Hepatocyte (in vitro differentiated cells): Measurements from ENCODE around the gene PPIF. TPM values are rescaled to one million over a fixed set of nuclear protein-coding genes. Genes with fewer than 3 reads are reported as not detected.

Experiments used
- DNase-seq: peaks from one replicate; pipeline ENCODE4 v3.0.0-alpha.2; 2016; ENCODE audit warnings: low spot score
- H2AFZ ChIP-seq: fragments of 200-600 bp; sonication (generic); 2 replicates; pipeline ENCODE4 v1.6.0; 2016; ENCODE audit warnings: antibody characterized with exemption, mild to moderate bottlenecking
- H3K27ac ChIP-seq: fragments of 200-600 bp; sonication (generic); 2 replicates; pipeline ENCODE4 v1.5.1; 2016; ENCODE audit warnings: mild to moderate bottlenecking
- H3K27me3 ChIP-seq: fragments of 200-600 bp; sonication (generic); 2 replicates; pipeline ENCODE4 v1.6.1; 2016
- H3K36me3 ChIP-seq: fragments of 200-600 bp; sonication (generic); replicated peaks from 2 replicates; pipeline ENCODE4 v1.5.1; 2016; ENCODE audit warnings: low read depth; ENCODE audit not compliant: insufficient read depth
- H3K4me1 ChIP-seq: fragments of 200-600 bp; sonication (generic); 2 replicates; pipeline ENCODE4 v1.5.1; 2016; ENCODE audit warnings: mild to moderate bottlenecking, moderate library complexity; ENCODE audit not compliant: insufficient read depth
- H3K4me2 ChIP-seq: fragments of 200-600 bp; sonication (generic); 2 replicates; pipeline ENCODE4 v1.6.0; 2016
- H3K4me3 ChIP-seq: fragments of 200-600 bp; sonication (generic); 2 replicates; pipeline ENCODE4 v1.5.1; 2016; ENCODE audit warnings: mild to moderate bottlenecking
- H3K79me2 ChIP-seq: fragments of 200-600 bp; sonication (generic); 2 replicates; pipeline ENCODE4 v1.6.0; 2017; ENCODE audit warnings: mild to moderate bottlenecking
- H3K9me2 ChIP-seq: fragments of 200-600 bp; sonication (generic); replicated peaks from 2 replicates; pipeline ENCODE4 v1.6.0; 2017; ENCODE audit warnings: mild to moderate bottlenecking; ENCODE audit not compliant: insufficient read depth
- H3K9me3 ChIP-seq: fragments of 200-600 bp; sonication (generic); 2 replicates; pipeline ENCODE4 v1.5.1; 2016; ENCODE audit warnings: low read depth, mild to moderate bottlenecking
- H4K20me1 ChIP-seq: fragments of 200-600 bp; sonication (generic); 2 replicates; pipeline ENCODE4 v1.6.0; 2016; ENCODE audit warnings: mild to moderate bottlenecking; ENCODE audit not compliant: insufficient read depth, poor library complexity, severe bottlenecking
- EZH2 ChIP-seq: fragments of 200-600 bp; sonication (generic); IDR thresholded peaks from 2 replicates; pipeline ENCODE4 v1.6.1; 2016; ENCODE audit warnings: antibody characterized with exemption, mild to moderate bottlenecking, borderline replicate concordance
- EZH2phosphoT487 ChIP-seq: fragments of 200-600 bp; sonication (generic); IDR thresholded peaks from one replicate; pipeline ENCODE4 v1.6.1; 2018; ENCODE audit warnings: antibody characterized with exemption, mild to moderate bottlenecking, low read depth, moderate library complexity; ENCODE audit not compliant: unreplicated experiment, severe bottlenecking
- WGBS: methylation state at CpG from one replicate; pipeline ENCODE4 v1.1.6; 2016; ENCODE audit warnings: low lambda C conversion rate; ENCODE audit errors: missing lambda C conversion rate; 5-methylcytosine and 5-hydroxymethylcytosine counted together
- polyA plus RNA-seq: library from polyadenylated mRNA; unstranded; fragments of >200 nt; fragmentation: Nextera tagmentation; extraction: Ambion mirVana; gene quantifications from 2 replicates; pipeline ENCODE4 v1.2.1, GENCODE V29; 2016
- total RNA-seq: library from RNA; depleted of rRNA; stranded (reverse); fragments of >200 nt; gene quantifications from 2 replicates; pipeline ENCODE4 v1.2.3, GENCODE V29; 2014
- TF ChIP-seq, protein P1 (sequence below): fragments of 200-600 bp; sonication (generic); IDR thresholded peaks from 2 replicates; pipeline ENCODE4 v1.5.1; 2016; ENCODE audit warnings: antibody characterized with exemption, mild to moderate bottlenecking; ENCODE audit not compliant: poor library complexity

PPIF gene
- total and polyA plus RNA-seq, 2 experiments from 2014 or later: 70.3 to 79.4 TPM

DNA sequence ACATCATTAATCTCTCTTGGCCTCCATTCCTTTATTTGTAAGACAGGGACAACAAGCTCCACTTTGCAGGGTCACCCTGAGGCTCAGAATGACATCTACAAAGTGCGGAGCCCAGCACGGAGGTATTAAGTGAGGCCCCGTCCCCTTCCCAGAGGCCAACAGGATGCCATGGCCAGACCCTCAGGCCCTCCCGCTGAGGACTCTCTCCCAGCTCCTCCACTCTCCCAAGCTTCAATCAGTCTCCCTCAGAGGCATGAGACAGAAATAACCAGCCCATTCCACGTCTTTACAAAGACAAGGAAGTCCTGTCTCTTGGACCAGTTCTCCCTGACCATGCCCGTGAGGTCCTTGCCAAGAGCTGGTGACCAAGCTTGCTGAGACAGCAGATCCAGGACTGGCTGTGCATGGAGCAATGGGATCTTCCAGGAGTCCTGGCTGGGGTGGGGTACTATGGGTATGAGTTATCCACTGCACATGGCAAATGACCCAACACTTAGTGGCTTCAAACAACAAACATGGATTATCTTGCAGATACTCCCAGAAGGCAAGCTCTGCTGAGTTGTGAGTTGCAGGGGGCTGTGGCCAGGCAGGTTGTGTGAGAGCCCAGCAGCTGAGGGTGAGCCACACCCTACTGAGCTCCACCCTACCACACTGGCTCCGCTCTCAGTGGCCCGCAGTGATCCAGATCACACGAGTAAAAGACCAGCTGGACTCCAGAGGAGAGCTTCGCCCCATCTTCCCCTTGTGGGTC is 4.3 kb upstream of the PPIF start:
- no peaks in the 10 kb centered on the region for H3K9me2 ChIP-seq
- no peak overlapping the region for H2AFZ ChIP-seq
- no peak for DNase-seq
- H3K4me3 ChIP-seq: no peak overlapping the region
- H3K79me2 ChIP-seq: peaks cover 5% of the 10 kb centered on the region
- 89% methylated on average over 10 of the region's 10 CpGs for WGBS
- no peaks in the 10 kb centered on the region for H3K36me3 ChIP-seq
- no peaks in the 10 kb centered on the region for H3K9me3 ChIP-seq
- H3K27me3 ChIP-seq: no peaks in the 10 kb centered on the region
- no peak for TF ChIP-seq EZH2
- TF ChIP-seq EZH2phosphoT487: no peak
- TF ChIP-seq, protein P1, sequence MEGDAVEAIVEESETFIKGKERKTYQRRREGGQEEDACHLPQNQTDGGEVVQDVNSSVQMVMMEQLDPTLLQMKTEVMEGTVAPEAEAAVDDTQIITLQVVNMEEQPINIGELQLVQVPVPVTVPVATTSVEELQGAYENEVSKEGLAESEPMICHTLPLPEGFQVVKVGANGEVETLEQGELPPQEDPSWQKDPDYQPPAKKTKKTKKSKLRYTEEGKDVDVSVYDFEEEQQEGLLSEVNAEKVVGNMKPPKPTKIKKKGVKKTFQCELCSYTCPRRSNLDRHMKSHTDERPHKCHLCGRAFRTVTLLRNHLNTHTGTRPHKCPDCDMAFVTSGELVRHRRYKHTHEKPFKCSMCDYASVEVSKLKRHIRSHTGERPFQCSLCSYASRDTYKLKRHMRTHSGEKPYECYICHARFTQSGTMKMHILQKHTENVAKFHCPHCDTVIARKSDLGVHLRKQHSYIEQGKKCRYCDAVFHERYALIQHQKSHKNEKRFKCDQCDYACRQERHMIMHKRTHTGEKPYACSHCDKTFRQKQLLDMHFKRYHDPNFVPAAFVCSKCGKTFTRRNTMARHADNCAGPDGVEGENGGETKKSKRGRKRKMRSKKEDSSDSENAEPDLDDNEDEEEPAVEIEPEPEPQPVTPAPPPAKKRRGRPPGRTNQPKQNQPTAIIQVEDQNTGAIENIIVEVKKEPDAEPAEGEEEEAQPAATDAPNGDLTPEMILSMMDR: no peak
- H3K4me2 ChIP-seq: no peak overlapping the region
- no peak overlapping the region for H3K27ac ChIP-seq
- no peaks in the 10 kb centered on the region for H4K20me1 ChIP-seq
- H3K4me1 ChIP-seq: peaks cover 12% of the 10 kb centered on the region

DNA sequence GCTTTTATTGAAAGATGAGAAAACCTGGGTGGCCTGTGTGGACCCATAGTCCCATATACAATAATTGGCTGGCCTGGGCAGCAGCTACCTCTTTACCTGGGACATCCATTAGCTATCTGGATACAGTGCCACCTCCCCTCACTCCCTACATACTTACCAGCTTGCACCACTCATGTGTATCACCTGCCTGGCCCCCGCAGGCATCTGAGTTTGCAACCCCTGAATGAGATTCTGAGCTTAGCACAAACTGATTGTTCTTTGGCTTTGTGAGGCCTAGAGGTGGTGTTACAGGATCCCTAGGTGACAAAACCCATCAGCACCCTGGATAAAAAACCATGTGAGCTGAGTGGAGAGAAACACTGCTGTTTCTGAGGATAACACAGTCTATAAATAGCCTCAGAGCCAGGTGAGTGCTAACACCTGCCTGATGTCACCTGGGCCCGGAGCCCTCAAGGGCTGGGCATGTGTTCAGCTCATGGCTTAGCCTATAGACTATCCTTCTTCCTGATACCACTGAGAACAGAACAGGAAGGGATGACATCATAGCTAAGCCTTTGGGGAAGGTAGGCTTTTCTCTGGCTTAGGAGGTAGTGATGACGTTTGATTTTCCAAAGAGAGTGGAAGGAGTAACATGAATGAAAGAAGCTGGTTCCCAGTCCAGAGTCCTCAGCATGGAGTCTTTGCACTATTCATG is 2.6 kb upstream of the PPIF start:
- no peaks in the 10 kb centered on the region for H3K36me3 ChIP-seq
- H3K4me3 ChIP-seq: no peak overlapping the region
- peaks cover 4% of the 10 kb centered on the region for H4K20me1 ChIP-seq
- no peaks in the 10 kb centered on the region for H3K9me2 ChIP-seq
- H2AFZ ChIP-seq: no peak overlapping the region
- H3K27ac ChIP-seq: peak overlapping the region; percentile 61
- no peak overlapping the region for H3K4me2 ChIP-seq
- TF ChIP-seq EZH2phosphoT487 (no peak), EZH2 (no peak)
- TF ChIP-seq, protein P1: no peak
- H3K9me3 ChIP-seq: no peaks in the 10 kb centered on the region
- peaks cover 22% of the 10 kb centered on the region for H3K4me1 ChIP-seq
- peaks cover 22% of the 10 kb centered on the region for H3K79me2 ChIP-seq
- H3K27me3 ChIP-seq: no peaks in the 10 kb centered on the region
- WGBS: 79% methylated on average over 3 of the region's 3 CpGs
- DNase-seq: no peak

DNA sequence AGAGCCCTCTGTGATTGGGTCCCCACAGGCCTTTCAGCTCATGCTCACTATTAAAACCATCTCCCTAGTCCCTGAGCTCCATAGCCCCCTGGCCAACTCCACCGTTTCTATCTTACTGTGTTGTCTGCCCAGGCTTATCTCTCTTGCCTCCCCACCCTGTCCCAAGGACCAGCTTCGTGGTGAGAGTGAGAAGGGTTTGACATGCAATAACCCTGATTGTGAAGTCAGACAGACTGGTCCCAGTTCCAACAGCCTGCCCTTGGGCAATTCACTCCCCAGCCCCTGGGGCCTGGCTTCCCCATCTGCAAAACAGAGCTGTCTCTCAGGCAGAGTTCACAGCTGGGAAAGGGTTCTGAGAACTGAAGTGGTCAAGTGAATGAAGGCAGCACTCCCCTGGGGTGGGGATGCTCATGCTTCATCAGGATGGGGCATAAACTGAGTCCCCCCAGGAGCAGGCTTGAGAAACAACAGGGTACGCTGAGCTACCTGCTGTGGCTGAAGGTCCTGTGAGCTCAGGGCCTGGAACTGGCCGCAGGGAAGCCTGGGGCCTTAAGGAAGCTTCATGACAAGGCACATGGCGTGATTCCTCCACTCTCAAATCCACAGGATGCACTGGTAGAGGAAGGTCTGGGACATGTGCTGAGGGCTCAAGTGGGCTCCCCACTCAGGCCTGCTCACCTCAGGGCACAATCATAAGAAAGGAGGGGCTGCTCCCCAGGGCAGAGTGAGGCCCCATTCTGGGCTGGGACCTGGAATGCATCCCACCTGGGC is 1.8 kb upstream of the PPIF start:
- Histone ChIP-seq H3K27ac (peak overlapping the region; percentile 61), H3K4me1 (peaks cover 22% of the 10 kb centered on the region), H3K36me3 (no peaks in the 10 kb centered on the region), H2AFZ (no peak overlapping the region), H3K27me3 (no peaks in the 10 kb centered on the region), H3K79me2 (peaks cover 22% of the 10 kb centered on the region), H3K9me2 (no peaks in the 10 kb centered on the region), H3K9me3 (no peaks in the 10 kb centered on the region), H3K4me3 (no peak overlapping the region), H3K4me2 (no peak overlapping the region), H4K20me1 (peaks cover 4% of the 10 kb centered on the region)
- WGBS: 69% methylated on average over 5 of the region's 5 CpGs
- DNase-seq: no peak
- no peak for TF ChIP-seq EZH2

DNA sequence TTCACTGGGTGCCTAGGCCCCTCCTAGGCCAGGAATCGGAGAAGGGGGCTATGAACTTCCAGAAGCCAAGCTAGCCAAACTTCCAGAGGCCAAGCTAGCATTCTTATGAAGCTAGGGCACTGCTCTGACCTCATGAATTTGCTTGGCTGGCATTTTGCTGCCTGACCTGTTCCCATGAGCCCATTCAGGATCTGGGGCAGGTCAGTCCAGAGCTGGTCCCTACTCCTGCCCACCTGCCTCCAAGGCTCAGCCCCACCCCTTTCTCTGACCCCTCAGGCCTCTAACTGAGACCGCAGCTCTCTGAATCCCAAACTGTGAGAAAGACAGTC is 1.3 kb upstream of the PPIF start:
- H3K4me1 ChIP-seq: peaks cover 22% of the 10 kb centered on the region
- H4K20me1 ChIP-seq: peaks cover 4% of the 10 kb centered on the region
- peaks cover 22% of the 10 kb centered on the region for H3K79me2 ChIP-seq
- H3K27me3 ChIP-seq: no peaks in the 10 kb centered on the region
- no peaks in the 10 kb centered on the region for H3K9me3 ChIP-seq
- no peaks in the 10 kb centered on the region for H3K36me3 ChIP-seq
- no peak overlapping the region for H3K4me2 ChIP-seq
- 98% methylated on average over 2 of the region's 2 CpGs for WGBS
- no peak overlapping the region for H3K27ac ChIP-seq
- TF ChIP-seq EZH2 (no peak), EZH2phosphoT487 (no peak)
- TF ChIP-seq, protein P1: no peak
- H3K4me3 ChIP-seq: no peak overlapping the region
- no peaks in the 10 kb centered on the region for H3K9me2 ChIP-seq
- DNase-seq: no peak
- H2AFZ ChIP-seq: no peak overlapping the region
